Glutamatergic neuron (in vitro differentiated cells): Measurements from ENCODE around the gene MYB. TPM values are rescaled to one million over a fixed set of nuclear protein-coding genes. Genes with fewer than 3 reads are reported as not detected.

Experiments used
- DNase-seq: peaks from one replicate; pipeline ENCODE4 v3.0.0; 2022
- H3K27ac Mint-ChIP-seq: one replicate; pipeline ENCODE4 v1.8.0; 2020; ENCODE audit warnings: mild to moderate bottlenecking, mixed read lengths, inconsistent platforms; ENCODE audit not compliant: unreplicated experiment
- H3K27me3 Mint-ChIP-seq: one replicate; pipeline ENCODE4 v1.8.0; 2020; ENCODE audit warnings: mild to moderate bottlenecking, moderate library complexity, mixed read lengths, inconsistent platforms; ENCODE audit not compliant: unreplicated experiment
- H3K36me3 Mint-ChIP-seq: one replicate; pipeline ENCODE4 v1.8.0; 2020; ENCODE audit warnings: mild to moderate bottlenecking, mixed read lengths, inconsistent platforms; ENCODE audit not compliant: unreplicated experiment
- H3K4me1 Mint-ChIP-seq: one replicate; pipeline ENCODE4 v1.8.0; 2020; ENCODE audit warnings: mild to moderate bottlenecking, low read depth, mixed read lengths, inconsistent platforms; ENCODE audit not compliant: unreplicated experiment
- H3K4me3 Mint-ChIP-seq: one replicate; pipeline ENCODE4 v1.8.0; 2020; ENCODE audit warnings: mild to moderate bottlenecking, mixed read lengths, inconsistent platforms; ENCODE audit not compliant: unreplicated experiment
- H3K9me3 Mint-ChIP-seq: one replicate; pipeline ENCODE4 v1.8.0; 2020; ENCODE audit warnings: mild to moderate bottlenecking, moderate library complexity, mixed read lengths, inconsistent platforms; ENCODE audit not compliant: unreplicated experiment
- total RNA-seq: library from RNA; stranded (reverse); fragmentation: NEBNext Ultra II Directional; extraction: Animal tissue kit (Norgen Biotek cat#: 25700); gene quantifications from one replicate; pipeline ENCODE4 v1.2.1, GENCODE V29; 2021; ENCODE audit not compliant: unreplicated experiment
- TF ChIP-seq, protein P1 (sequence below): fragments of 200-600 bp; sonication (generic); IDR thresholded peaks from one replicate; pipeline ENCODE4 v1.5.0; 2021; ENCODE audit not compliant: partially characterized antibody, unreplicated experiment

MYB gene
- total RNA-seq, 1 donor from 2014 or later: 0.56 TPM

DNA sequence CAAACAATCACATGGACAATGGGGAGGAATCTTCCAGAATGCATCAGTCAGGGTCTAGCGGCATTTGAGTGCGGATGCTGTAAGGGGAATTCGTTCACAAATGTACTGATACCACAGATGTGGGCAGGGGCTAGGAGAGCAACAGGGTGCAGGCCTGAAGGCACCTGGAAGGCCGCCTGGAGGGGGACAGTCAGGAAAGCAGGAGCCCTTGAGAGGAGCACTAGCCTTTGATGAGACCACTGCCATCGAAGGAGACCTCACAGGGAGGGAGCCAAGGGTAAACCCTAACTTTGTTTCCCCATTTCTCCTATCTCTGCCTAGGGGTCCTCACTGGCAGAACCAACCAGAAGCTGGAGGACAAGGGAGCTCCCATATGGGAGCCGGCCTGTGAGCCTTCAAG, 38.2 kb downstream of the MYB start:
- Mint-ChIP-seq H3K4me3 (no peak overlapping the region), H3K9me3 (no peaks in the 10 kb centered on the region), H3K27ac (no peak overlapping the region), H3K36me3 (no peaks in the 10 kb centered on the region), H3K27me3 (no peaks in the 10 kb centered on the region), H3K4me1 (no peaks in the 10 kb centered on the region)
- DNase-seq: no peak
- TF ChIP-seq, protein P1, sequence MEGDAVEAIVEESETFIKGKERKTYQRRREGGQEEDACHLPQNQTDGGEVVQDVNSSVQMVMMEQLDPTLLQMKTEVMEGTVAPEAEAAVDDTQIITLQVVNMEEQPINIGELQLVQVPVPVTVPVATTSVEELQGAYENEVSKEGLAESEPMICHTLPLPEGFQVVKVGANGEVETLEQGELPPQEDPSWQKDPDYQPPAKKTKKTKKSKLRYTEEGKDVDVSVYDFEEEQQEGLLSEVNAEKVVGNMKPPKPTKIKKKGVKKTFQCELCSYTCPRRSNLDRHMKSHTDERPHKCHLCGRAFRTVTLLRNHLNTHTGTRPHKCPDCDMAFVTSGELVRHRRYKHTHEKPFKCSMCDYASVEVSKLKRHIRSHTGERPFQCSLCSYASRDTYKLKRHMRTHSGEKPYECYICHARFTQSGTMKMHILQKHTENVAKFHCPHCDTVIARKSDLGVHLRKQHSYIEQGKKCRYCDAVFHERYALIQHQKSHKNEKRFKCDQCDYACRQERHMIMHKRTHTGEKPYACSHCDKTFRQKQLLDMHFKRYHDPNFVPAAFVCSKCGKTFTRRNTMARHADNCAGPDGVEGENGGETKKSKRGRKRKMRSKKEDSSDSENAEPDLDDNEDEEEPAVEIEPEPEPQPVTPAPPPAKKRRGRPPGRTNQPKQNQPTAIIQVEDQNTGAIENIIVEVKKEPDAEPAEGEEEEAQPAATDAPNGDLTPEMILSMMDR: no peak

DNA sequence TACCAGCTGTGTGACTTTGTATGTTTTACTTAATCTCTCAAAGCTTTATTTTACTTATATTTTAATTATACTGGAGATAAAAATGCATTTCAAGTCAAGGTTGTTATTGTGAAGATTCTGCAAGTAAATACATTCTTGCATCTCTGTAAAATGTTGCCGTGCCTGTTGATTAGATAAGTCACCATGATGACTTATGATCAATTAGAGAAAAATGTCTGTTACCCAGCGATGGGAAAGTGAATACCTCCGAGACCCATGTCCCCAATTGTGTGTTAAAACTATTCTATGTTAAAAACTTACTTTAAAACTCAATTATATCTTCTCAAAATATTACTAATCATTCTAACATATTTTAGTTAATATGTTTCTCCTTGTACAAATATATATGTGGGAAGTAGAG, 39.9 kb downstream of the MYB start:
- no peaks in the 10 kb centered on the region for H3K36me3 Mint-ChIP-seq
- no peak overlapping the region for H3K27ac Mint-ChIP-seq
- TF ChIP-seq, protein P1: no peak
- no peaks in the 10 kb centered on the region for H3K27me3 Mint-ChIP-seq
- no peak for DNase-seq
- no peak overlapping the region for H3K4me3 Mint-ChIP-seq
- H3K4me1 Mint-ChIP-seq: no peaks in the 10 kb centered on the region
- no peaks in the 10 kb centered on the region for H3K9me3 Mint-ChIP-seq

DNA sequence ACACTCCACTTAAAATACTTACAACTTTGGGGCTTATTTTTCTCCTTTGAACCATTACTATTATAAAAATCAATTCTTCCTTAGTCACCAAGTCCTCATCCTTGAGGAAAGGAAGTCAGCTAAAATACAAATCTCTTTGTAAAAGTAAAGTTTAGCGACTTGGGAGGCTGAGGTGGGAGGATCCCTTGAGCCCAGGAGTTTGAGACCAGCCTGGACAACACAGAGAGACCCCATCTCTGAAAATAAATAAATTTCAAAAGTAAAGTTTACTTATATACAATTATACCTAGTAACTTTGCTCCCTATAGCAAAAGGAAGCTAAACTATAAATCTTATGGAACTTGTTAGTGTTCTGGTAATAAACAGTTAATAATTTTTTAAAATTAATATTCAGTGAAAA, 40.4 kb downstream of the MYB start:
- H3K9me3 Mint-ChIP-seq: no peaks in the 10 kb centered on the region
- DNase-seq: no peak
- no peaks in the 10 kb centered on the region for H3K4me1 Mint-ChIP-seq
- no peaks in the 10 kb centered on the region for H3K27me3 Mint-ChIP-seq
- TF ChIP-seq, protein P1: no peak
- H3K36me3 Mint-ChIP-seq: no peaks in the 10 kb centered on the region
- no peak overlapping the region for H3K27ac Mint-ChIP-seq
- H3K4me3 Mint-ChIP-seq: no peak overlapping the region

DNA sequence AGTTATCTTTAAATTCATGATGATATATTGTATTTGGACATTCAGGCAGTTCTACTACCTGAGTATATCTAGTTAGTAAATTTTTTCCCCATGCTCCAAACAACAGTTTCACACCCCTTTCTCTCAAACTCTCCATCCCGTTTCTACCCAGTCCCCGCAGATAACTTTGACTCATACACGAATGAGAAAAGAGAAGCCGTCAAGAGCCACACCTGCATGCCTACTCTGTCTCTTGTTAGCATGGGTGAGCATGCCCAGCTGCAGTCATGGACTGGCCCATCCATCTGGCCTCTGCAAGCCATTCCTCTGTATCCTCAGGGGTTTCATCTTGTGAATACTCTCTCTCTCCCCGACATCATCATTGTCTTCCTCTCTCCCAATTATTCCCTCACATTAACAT, 41.5 kb downstream of the MYB start:
- DNase-seq: no peak
- Mint-ChIP-seq H3K9me3 (no peaks in the 10 kb centered on the region), H3K4me1 (no peaks in the 10 kb centered on the region), H3K27ac (no peak overlapping the region), H3K36me3 (no peaks in the 10 kb centered on the region), H3K27me3 (no peaks in the 10 kb centered on the region), H3K4me3 (no peak overlapping the region)
- TF ChIP-seq, protein P1: no peak

DNA sequence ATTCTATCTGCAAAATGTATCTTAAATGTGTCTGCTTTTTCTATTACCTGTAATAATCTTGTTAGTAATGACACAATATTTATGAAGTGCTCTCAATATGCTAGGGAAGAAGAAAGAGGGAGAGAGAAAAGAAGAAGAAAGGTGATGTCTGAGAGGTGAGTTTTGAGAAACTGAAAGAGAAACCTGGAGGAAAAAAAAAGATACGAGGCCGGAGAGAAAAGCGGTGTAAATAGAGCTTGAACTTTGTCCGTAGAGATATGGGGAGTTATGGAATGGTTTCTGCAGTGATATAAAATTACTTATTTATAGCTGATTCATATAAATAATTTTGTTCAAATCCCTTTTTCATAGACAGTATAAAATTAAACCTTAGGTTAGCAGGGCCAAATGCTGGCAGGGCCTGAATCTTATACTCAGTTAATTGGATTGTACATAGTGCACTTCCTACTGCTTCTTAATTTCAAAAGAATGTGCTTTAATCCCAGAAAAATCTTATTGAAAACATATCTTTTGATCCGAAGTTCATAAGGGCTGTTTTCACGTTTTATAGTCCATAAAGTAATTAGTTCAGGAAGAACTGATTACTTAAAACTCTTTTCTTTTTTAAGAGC, 43.0 kb downstream of the MYB start:
- H3K27me3 Mint-ChIP-seq: no peaks in the 10 kb centered on the region
- H3K9me3 Mint-ChIP-seq: no peaks in the 10 kb centered on the region
- DNase-seq: no peak
- H3K27ac Mint-ChIP-seq: no peak overlapping the region
- H3K4me1 Mint-ChIP-seq: no peaks in the 10 kb centered on the region
- H3K36me3 Mint-ChIP-seq: no peaks in the 10 kb centered on the region
- TF ChIP-seq, protein P1: no peak
- no peak overlapping the region for H3K4me3 Mint-ChIP-seq
